Tracheal epithelial cell (primary cell): Measurements from ENCODE around the gene EMD. TPM values are rescaled to one million over a fixed set of nuclear protein-coding genes. Genes with fewer than 3 reads are reported as not detected.

Experiments used
- total RNA-seq: library from RNA; depleted of rRNA; stranded (reverse); fragments of >200 nt; gene quantifications from 2 replicates; pipeline ENCODE4 v1.2.1, GENCODE V29; 2014

Gene EMD
- 17.3 and 17.4 TPM in 2 replicates for total RNA-seq

DNA sequence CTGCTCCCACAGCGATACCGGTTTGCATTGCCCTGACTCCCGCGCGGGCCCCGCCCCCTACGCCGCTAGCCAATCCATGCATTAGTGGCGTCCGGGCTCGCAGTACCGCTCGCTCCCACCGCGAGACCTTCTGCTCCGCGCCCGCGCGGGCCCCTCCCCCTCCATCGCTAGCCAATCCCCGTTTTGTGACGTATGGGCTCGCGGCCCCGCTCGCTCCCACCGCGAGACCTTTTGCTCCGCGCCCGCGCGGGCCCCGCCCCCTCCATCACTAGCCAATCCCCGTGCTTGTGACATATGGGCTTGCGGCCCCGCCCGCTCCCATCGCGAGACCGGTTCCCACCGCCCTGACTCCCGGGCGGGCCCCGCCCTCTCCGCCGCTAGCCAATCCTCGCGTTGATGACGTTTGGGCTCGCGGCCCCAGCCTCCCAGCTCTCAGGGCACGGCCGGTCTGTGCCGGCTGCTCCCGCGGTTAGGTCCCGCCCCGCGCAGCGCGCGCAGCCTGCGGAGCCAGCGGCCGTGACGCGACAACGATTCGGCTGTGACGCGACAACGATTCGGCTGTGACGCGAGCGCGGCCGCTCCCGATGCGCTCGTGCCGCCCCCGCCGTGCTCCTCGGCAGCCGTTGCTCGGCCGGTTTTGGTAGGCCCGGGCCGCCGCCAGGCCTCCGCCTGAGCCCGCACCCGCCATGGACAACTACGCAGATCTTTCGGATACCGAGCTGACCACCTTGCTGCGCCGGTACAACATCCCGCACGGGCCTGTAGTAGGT, at the start of gene EMD:
TSS of gene EMD (plus strand) at position 497 of the 770 bp plus-strand sequence. CDS start at position 687, 190 bp downstream.

GRCh38 chrX:154374313-154375155, 4.6 kb upstream of the EMD start, which contains the start of gene FLNA:
Gene FLNA, minus strand, starts transcription at chrX:154374634. Its CDS starts 3,389 bp downstream, at chrX:154371245.

GRCh38 chrX:154397888-154398667, 19.0 kb downstream of the EMD start, which contains the start of gene RPL10:
Gene RPL10, plus strand, starts transcription at chrX:154398377. Its CDS starts 143 bp downstream, at chrX:154398520.

DNA sequence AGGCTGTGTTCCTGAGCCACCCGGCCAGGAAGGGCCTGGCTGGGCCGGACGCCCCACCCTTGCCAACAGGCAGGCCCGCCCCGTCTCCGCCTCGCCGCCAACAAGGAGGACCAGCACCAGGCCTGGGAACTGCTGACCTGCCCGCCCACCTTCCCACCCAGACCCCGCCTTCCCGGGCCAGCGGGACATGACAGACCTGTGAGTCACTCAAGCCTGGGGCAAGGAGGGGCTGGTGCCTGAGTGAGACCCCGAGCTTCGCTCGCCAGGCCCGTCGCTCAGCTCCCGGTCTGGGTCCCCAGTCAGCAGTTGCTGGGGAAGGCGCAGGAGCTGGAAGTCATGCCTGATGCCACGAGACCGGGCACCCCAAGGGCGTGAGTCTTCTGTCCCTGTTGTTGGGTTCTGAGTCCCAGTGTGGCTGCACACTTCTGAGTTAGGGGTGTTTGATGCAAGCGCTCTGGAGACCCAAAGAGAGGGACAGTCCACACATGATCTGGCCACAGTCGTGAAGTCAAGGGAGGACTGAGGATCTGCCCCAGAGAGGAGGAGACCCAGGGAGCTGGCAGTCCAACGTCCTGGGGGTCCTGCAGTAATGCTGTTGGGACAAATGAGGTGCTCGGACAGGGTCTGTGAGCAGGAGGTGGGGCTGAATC, 30.3 kb downstream of the EMD start, which contains the start of gene DNASE1L1:
TSS of gene DNASE1L1 (minus strand) at position 33 of the 650 bp plus-strand sequence. CDS start 3,686 bp downstream, outside the sequence.

DNA sequence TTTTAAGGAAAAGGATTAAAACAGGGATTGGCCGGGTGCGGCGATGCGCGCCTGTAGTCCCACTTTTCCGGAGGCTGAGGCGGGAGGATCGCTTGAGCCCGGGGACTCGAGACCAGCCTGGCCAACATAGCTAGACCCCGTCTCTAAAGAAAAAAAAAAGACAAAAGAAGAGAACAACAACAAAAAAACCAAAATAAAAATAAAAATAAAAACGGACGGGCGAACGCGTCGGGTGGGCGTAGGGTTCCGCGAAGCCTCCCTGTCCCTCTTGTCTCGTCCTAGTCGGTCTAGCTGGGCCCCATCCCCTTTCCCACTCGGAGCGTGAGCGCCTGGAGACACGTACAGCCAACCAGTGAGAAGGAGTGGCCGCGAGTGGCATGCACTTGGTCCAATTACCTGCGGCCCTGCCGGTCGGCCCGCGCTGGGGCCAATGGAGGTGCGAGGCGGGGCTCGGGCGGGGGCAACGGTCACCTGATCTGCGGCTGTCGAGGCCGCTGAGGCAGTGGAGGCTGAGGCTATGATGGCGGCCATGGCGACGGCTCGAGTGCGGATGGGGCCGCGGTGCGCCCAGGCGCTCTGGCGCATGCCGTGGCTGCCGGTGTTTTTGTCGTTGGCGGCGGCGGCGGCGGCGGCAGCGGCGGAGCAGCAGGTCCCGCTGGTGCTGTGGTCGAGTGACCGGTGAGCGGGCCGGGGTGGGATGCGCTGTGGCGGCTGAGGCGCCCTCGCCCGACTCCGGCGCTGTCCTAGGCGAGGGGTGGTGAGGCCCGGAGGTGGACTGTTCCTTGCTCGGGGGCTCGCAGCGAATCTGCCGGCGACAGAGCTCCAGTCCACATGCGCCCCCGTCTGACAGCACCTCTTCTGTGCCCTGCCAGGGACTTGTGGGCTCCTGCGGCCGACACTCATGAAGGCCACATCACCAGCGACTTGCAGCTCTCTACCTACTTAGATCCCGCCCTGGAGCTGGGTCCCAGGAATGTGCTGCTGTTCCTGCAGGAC, 49.4 kb downstream of the EMD start, which contains the start of gene ATP6AP1:
TSS of gene ATP6AP1 (plus strand) at position 502 of the 996 bp plus-strand sequence. CDS start at position 518, 16 bp downstream.

Other genes with a start within 250 kb of the EMD start
- not detected in 2 replicates for gene OPN1LW, start 235.1 kb upstream of the EMD start, total RNA-seq
- not detected in 2 replicates for gene OPN1MW, start 196.7 kb upstream of the EMD start, total RNA-seq
- gene OPN1MW2, start 159.5 kb upstream of the EMD start, total RNA-seq: not detected in 2 replicates
- gene OPN1MW3, start 121.7 kb upstream of the EMD start, total RNA-seq: not detected in 2 replicates
- not detected in 2 replicates for gene TEX28, start 84.2 kb upstream of the EMD start, total RNA-seq
- not detected in 2 replicates for gene TKTL1, start 83.5 kb upstream of the EMD start, total RNA-seq
- 796 and 1,439 TPM in 2 replicates for gene FLNA, start 4.7 kb upstream of the EMD start, total RNA-seq
- 5,235 and 8,047 TPM in 2 replicates for gene RPL10, start 19.1 kb downstream of the EMD start, total RNA-seq
- gene DNASE1L1, start 30.0 kb downstream of the EMD start, total RNA-seq: 65.8 and 69.7 TPM in 2 replicates
- 23.7 and 27.0 TPM in 2 replicates for gene TAFAZZIN, start 32.2 kb downstream of the EMD start, total RNA-seq
- 69.6 and 81.0 TPM in 2 replicates for gene ATP6AP1, start 49.4 kb downstream of the EMD start, total RNA-seq
- 38.8 and 56.4 TPM in 2 replicates for gene GDI1, start 57.9 kb downstream of the EMD start, total RNA-seq
- gene FAM50A, start 64.8 kb downstream of the EMD start, total RNA-seq: 44.1 and 60.5 TPM in 2 replicates
- gene PLXNA3, start 79.0 kb downstream of the EMD start, total RNA-seq: 11.3 TPM in 2 replicates
- 16.8 and 34.5 TPM in 2 replicates for gene LAGE3, start 100.0 kb downstream of the EMD start, total RNA-seq
- gene UBL4A, start 107.3 kb downstream of the EMD start, total RNA-seq: 56.6 and 82.7 TPM in 2 replicates
- gene SLC10A3, start 111.3 kb downstream of the EMD start, total RNA-seq: 20.5 and 22.4 TPM in 2 replicates
- 31.1 and 36.1 TPM in 2 replicates for gene FAM3A, start 136.9 kb downstream of the EMD start, total RNA-seq
- 23.9 and 49.9 TPM in 2 replicates for gene G6PD, start 167.6 kb downstream of the EMD start, total RNA-seq
- 11.7 and 11.8 TPM in 2 replicates for gene IKBKG, start 168.3 kb downstream of the EMD start, total RNA-seq
- not detected in 2 replicates for gene CTAG1A, start 205.8 kb downstream of the EMD start, total RNA-seq
- not detected in 2 replicates for gene CTAG1B, start 240.0 kb downstream of the EMD start, total RNA-seq